Mesenchymal stem cell (in vitro differentiated cells and primary cell): ENCODE results near the gene GNA12.
A peak's percentile ranks its signal among the peaks of the same experiment; 100 is the strongest.

Source experiments
- DNase-seq: peaks from one replicate; pipeline ENCODE4 v3.0.0-alpha.2; 2013
- H2AFZ ChIP-seq: one replicate; pipeline ENCODE4 v1.6.1; 2013; ENCODE audit warnings: low read depth, mild to moderate bottlenecking, control low read depth, inconsistent platforms, low read length, moderate library complexity
- H2AK5ac ChIP-seq: 2 replicates; pipeline ENCODE4 v1.6.1; 2013; ENCODE audit warnings: low read length, moderate library complexity, mild to moderate bottlenecking, inconsistent platforms; ENCODE audit not compliant: severe bottlenecking
- H2BK120ac ChIP-seq: one replicate; pipeline ENCODE4 v1.6.1; 2013; ENCODE audit warnings: low read depth, mild to moderate bottlenecking, inconsistent platforms, low read length, moderate library complexity
- H2BK12ac ChIP-seq, 2 experiments: one replicate each; pipeline ENCODE4 v1.6.1; 2013; ENCODE audit warnings: inconsistent platforms in 2 of 2, low read length in 2 of 2, mild to moderate bottlenecking in 2 of 2, moderate library complexity in 2 of 2, control low read depth in 1 of 2
- H2BK15ac ChIP-seq: one replicate; pipeline ENCODE4 v1.6.1; 2013; ENCODE audit warnings: mild to moderate bottlenecking, low read depth, inconsistent platforms; ENCODE audit not compliant: poor library complexity, severe bottlenecking
- H2BK5ac ChIP-seq: 2 replicates; pipeline ENCODE4 v1.6.1; 2013; ENCODE audit warnings: low read depth, mild to moderate bottlenecking, low read length, control low read depth, inconsistent platforms; ENCODE audit not compliant: poor library complexity, severe bottlenecking
- H3K14ac ChIP-seq, 2 experiments: one replicate each; pipeline ENCODE4 v1.6.1; 2013; ENCODE audit warnings: inconsistent platforms in 2 of 2, low read length in 2 of 2, control low read depth in 1 of 2, mild to moderate bottlenecking in 1 of 2, moderate library complexity in 1 of 2
- H3K18ac ChIP-seq, 2 experiments: one replicate each; pipeline ENCODE4 v1.6.1; 2013; ENCODE audit warnings: inconsistent platforms in 2 of 2, low read length in 2 of 2, control low read depth in 1 of 2, low read depth in 1 of 2, mild to moderate bottlenecking in 1 of 2
- H3K23ac ChIP-seq, 2 experiments: one replicate each; pipeline ENCODE4 v1.6.1; 2013; ENCODE audit warnings: inconsistent platforms in 2 of 2, low read length in 2 of 2, mild to moderate bottlenecking in 2 of 2, moderate library complexity in 2 of 2, control low read depth in 1 of 2
- H3K27ac ChIP-seq: 2 replicates; pipeline ENCODE4 v1.5.1; 2013; ENCODE audit warnings: mild to moderate bottlenecking, moderate library complexity, low read length, control low read depth, inconsistent platforms; ENCODE audit not compliant: poor library complexity, severe bottlenecking
- H3K27me3 ChIP-seq, 2 experiments: 2 replicates each; pipeline versions ENCODE4 v1.6.1 to v1.7.0; 2013; ENCODE audit warnings: low read length in 2 of 2, mild to moderate bottlenecking in 2 of 2, moderate library complexity in 2 of 2, control low read depth in 1 of 2, inconsistent platforms in 1 of 2; ENCODE audit not compliant: control insufficient read depth in 1 of 2, insufficient read depth in 1 of 2
- H3K36me3 ChIP-seq, 2 experiments: 2 replicates each; pipeline versions ENCODE4 v1.6.1 to v1.7.0; 2013; ENCODE audit warnings: low read length in 2 of 2, control low read depth in 1 of 2, inconsistent platforms in 1 of 2, low read depth in 1 of 2, mild to moderate bottlenecking in 1 of 2; ENCODE audit not compliant: insufficient read depth in 2 of 2, control insufficient read depth in 1 of 2
- H3K4ac ChIP-seq, 2 experiments: one replicate each; pipeline ENCODE4 v1.6.1; 2013; ENCODE audit warnings: inconsistent platforms in 2 of 2, low read length in 2 of 2, mild to moderate bottlenecking in 2 of 2, moderate library complexity in 2 of 2, control low read depth in 1 of 2, low read depth in 1 of 2
- H3K4me1 ChIP-seq: 2 replicates; pipeline ENCODE4 v1.6.1; 2013; ENCODE audit warnings: low read depth, low read length, control low read depth; ENCODE audit not compliant: control insufficient read depth, insufficient read depth
- H3K4me2 ChIP-seq: 2 replicates; pipeline ENCODE4 v1.6.1; 2013; ENCODE audit warnings: low read length, mild to moderate bottlenecking, inconsistent platforms; ENCODE audit not compliant: poor library complexity, severe bottlenecking
- H3K4me3 ChIP-seq, 2 experiments: 2 replicates each; pipeline versions ENCODE4 v1.5.1 to v1.7.0; 2013; ENCODE audit warnings: low read length in 2 of 2, mild to moderate bottlenecking in 2 of 2, control low read depth in 1 of 2, low read depth in 1 of 2; ENCODE audit not compliant: insufficient read depth in 1 of 2
- H3K79me1 ChIP-seq: replicated peaks from 2 replicates; pipeline ENCODE4 v1.6.1; 2013; ENCODE audit warnings: mild to moderate bottlenecking, control low read depth, low read length, inconsistent platforms; ENCODE audit not compliant: poor library complexity, severe bottlenecking
- H3K9ac ChIP-seq: 2 replicates; pipeline ENCODE4 v1.7.0; 2013; ENCODE audit warnings: mild to moderate bottlenecking, low read length, moderate library complexity
- H3K9me3 ChIP-seq: 2 replicates; pipeline ENCODE4 v1.7.0; 2013; ENCODE audit warnings: mild to moderate bottlenecking, low read length; ENCODE audit not compliant: control insufficient read depth
- H4K8ac ChIP-seq: one replicate; pipeline ENCODE4 v1.6.1; 2013; ENCODE audit warnings: inconsistent platforms, mild to moderate bottlenecking, low read length, moderate library complexity
- H4K91ac ChIP-seq: one replicate; pipeline ENCODE4 v1.6.1; 2013; ENCODE audit warnings: mild to moderate bottlenecking, low read length, inconsistent platforms
- WGBS: methylation state at CpG from one replicate; pipeline ENCODE4 v1.1.7; 2013; ENCODE audit warnings: mixed read lengths; 5-methylcytosine and 5-hydroxymethylcytosine counted together

GNA12 gene

DNA sequence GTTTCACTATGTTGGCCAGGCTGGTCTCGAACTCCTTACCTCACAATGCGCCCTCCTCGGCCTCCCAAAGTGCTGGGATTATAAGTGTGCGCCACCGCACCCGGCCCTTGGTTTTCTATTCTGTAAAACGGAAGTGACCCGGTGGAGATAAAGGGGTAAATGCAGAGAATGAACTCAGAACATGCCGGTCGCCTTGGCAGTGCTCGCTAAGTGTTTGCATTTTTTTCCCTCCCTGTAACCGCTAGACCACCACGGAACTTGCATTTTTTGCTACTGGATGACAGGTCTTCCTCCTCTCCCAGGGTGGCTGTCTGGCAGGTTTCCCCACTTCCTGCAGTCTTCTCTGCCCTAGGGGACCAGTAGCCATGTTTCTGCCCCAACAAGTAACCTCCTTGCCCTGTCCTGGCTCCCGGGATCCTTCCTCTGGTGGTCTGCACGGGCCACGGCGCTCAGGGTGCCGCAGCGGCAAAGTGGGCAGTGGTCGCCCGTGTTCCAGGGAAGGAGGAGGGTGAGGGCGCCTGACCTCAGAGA is 18.8 kb upstream of the GNA12 start:
- Histone ChIP-seq H3K27me3 (no peaks in the 10 kb centered on the region), H3K9me3 (no peaks in the 10 kb centered on the region), H3K4ac (peak overlapping the region; percentile 100), H3K4me3 (peak overlapping the region in 1 of 2 experiments; percentile 65), H3K23ac (peak overlapping the region; percentile 66), H2BK120ac (peak overlapping the region; percentile 100), H3K36me3 (no peaks in the 10 kb centered on the region), H2BK12ac (peak overlapping the region; percentile 97 to 100), H2AK5ac (peak overlapping the region; percentile 92), H2AFZ (no peak overlapping the region), H2BK15ac (peak overlapping the region; percentile 100), H3K27ac (peak overlapping the region; percentile 96), H3K18ac (peak overlapping the region; percentile 99 to 100), H3K4me2 (no peak overlapping the region), H3K79me1 (no peaks in the 10 kb centered on the region), H3K4me1 (peaks cover 23% of the 10 kb centered on the region), H3K14ac (peak overlapping the region in 1 of 2 experiments; percentile 97), H2BK5ac (peak overlapping the region; percentile 77), H3K9ac (peak overlapping the region; percentile 90), H4K8ac (peak overlapping the region; percentile 100), H4K91ac (peak overlapping the region; percentile 100)
- WGBS = 62% methylated on average over 22 of the region's 22 CpGs
- DNase-seq = peak; percentile 91

DNA sequence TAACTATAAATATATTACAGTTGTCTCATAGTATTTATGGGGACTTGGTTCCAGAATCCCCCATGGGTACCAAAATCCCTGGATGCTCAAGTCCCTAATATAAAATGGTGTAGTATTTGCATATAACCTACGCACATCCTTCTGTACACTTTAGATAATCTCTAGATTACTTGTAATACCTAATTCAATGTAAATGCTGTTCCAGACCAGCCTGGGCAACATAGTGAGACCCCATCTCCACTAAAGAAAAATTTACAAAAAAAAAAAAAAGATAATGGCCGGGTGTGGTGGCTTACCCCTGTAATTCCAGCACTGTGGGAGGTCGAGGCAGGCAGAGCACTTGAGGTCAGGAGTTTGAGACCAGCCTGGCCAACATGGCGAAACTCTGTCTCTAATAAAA is 17.4 kb upstream of the GNA12 start:
- no peak overlapping the region for H3K27ac ChIP-seq
- H3K79me1 ChIP-seq = no peaks in the 10 kb centered on the region
- no peak overlapping the region for H2AK5ac ChIP-seq
- H3K14ac ChIP-seq = no peak overlapping the region
- H3K18ac ChIP-seq = no peak overlapping the region
- H2BK120ac ChIP-seq = no peak overlapping the region
- H3K9me3 ChIP-seq = no peaks in the 10 kb centered on the region
- no peak overlapping the region for H2BK5ac ChIP-seq
- 100% methylated on average over 2 of the region's 4 CpGs for WGBS
- H3K4me2 ChIP-seq = no peak overlapping the region
- H2BK15ac ChIP-seq = no peak overlapping the region
- DNase-seq = no peak
- H2AFZ ChIP-seq = no peak overlapping the region
- H3K4ac ChIP-seq = no peak overlapping the region
- H3K4me1 ChIP-seq = peaks cover 23% of the 10 kb centered on the region
- no peak overlapping the region for H3K23ac ChIP-seq
- H2BK12ac ChIP-seq = no peak overlapping the region
- no peaks in the 10 kb centered on the region for H3K36me3 ChIP-seq
- H4K91ac ChIP-seq = no peak overlapping the region
- H4K8ac ChIP-seq = no peak overlapping the region
- no peaks in the 10 kb centered on the region for H3K27me3 ChIP-seq
- no peak overlapping the region for H3K4me3 ChIP-seq
- H3K9ac ChIP-seq = no peak overlapping the region

DNA sequence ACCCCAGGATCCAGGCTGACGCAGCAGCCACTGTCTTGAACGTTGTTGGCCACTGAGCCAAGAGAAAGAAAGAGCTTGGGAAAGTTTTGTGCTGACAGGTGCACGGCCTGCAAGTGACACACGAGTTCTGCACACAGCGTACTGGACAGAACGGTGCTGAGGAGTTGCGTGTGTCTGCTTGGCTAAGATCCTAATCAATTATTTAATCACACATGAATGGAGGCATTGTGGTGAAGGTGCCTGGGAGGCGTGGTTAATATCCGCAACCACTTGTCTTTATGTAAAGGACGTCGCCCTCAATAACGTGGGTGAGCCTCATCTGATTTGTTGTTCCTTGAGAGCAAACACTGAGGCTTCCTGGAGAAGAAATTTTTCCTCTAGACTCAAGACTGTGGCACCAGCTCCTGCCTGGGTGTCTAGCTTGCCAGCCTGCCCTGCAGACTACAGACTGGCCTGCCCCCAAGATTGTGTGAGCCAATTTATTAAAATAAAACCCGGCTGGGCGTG is 16.6 kb upstream of the GNA12 start:
- no peak overlapping the region for H3K23ac ChIP-seq
- H3K14ac ChIP-seq = no peak overlapping the region
- no peaks in the 10 kb centered on the region for H3K36me3 ChIP-seq
- no peak overlapping the region for H2AFZ ChIP-seq
- H3K4me3 ChIP-seq = no peak overlapping the region
- H3K4me1 ChIP-seq = peaks cover 23% of the 10 kb centered on the region
- no peak overlapping the region for H4K91ac ChIP-seq
- no peak for DNase-seq
- H3K27me3 ChIP-seq = no peaks in the 10 kb centered on the region
- peak overlapping the region in 1 of 2 experiments; percentile 42 for H2BK12ac ChIP-seq
- H4K8ac ChIP-seq = no peak overlapping the region
- H2AK5ac ChIP-seq = no peak overlapping the region
- H3K79me1 ChIP-seq = no peaks in the 10 kb centered on the region
- H3K18ac ChIP-seq = no peak overlapping the region
- no peak overlapping the region for H2BK120ac ChIP-seq
- no peak overlapping the region for H2BK5ac ChIP-seq
- no peak overlapping the region for H3K4me2 ChIP-seq
- H2BK15ac ChIP-seq = no peak overlapping the region
- WGBS = 90% methylated on average over 11 of the region's 14 CpGs
- no peak overlapping the region for H3K27ac ChIP-seq
- H3K9ac ChIP-seq = no peak overlapping the region
- no peak overlapping the region for H3K4ac ChIP-seq
- H3K9me3 ChIP-seq = no peaks in the 10 kb centered on the region

DNA sequence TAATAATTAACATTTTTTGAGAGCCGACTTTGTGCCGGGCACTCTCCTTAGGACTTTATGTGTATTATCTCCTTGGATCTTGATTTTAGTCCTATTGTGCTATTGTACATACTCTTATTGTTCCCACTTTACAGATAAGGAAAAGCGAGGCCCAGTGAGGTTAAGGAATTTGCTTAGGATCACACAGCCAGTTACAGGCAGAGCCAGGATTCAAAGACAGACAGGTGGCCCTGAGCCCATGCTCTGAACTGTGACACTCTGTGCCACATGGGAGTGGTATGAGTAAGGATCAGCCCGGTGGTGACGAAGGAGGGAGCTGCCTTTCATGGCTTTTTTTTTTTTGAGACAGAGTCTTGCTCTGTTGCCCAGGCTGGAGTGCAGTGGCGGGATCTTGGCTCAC is 15.8 kb upstream of the GNA12 start:
- Histone ChIP-seq H3K27ac (no peak overlapping the region), H3K27me3 (no peaks in the 10 kb centered on the region), H2AFZ (no peak overlapping the region), H3K14ac (no peak overlapping the region), H4K91ac (no peak overlapping the region), H3K36me3 (no peaks in the 10 kb centered on the region), H3K23ac (no peak overlapping the region), H2BK120ac (no peak overlapping the region), H3K4me1 (peaks cover 18% of the 10 kb centered on the region), H3K18ac (no peak overlapping the region), H3K4ac (no peak overlapping the region), H3K9ac (no peak overlapping the region), H3K4me2 (no peak overlapping the region), H2BK12ac (peak overlapping the region; percentile 4 to 15), H4K8ac (no peak overlapping the region), H3K79me1 (no peaks in the 10 kb centered on the region), H3K4me3 (no peak overlapping the region), H3K9me3 (no peaks in the 10 kb centered on the region), H2BK15ac (no peak overlapping the region), H2BK5ac (no peak overlapping the region), H2AK5ac (no peak overlapping the region)
- 98% methylated on average over 3 of the region's 6 CpGs for WGBS
- no peak for DNase-seq
